ENCODE data around the gene KIAA1755. TPM values are rescaled to one million over a fixed set of nuclear protein-coding genes. Genes with fewer than 3 reads are reported as not detected.

KIAA1755 gene
- total and polyA plus RNA-seq, 11 donors, result 2.1 to 6.7 (median 3.5) TPM

DNA sequence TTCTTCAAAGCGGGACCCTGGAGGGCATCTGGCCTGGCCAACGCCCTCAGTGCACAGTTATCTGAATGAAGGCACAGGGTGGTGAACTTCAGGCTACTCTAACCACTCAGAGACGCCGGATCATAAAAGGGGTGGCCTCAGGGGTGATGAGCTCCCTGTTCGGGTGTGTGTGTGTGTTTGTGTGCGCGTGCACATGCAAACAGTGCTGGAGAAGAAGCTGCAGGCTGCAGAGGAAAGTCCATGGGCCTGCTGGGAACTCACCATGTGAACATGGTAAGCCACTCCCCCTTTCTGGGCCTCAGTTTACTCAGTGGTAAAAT, 42.0 kb downstream of the KIAA1755 start:
- no peak for TF ChIP-seq CTCF (IDR thresholded peaks at IDR 0.05)
- TF ChIP-seq POLR2A (IDR thresholded peaks at IDR 0.05), result no peak
- H3K4me1 ChIP-seq, result peaks cover 0 to 16% (median 7%) of the 10 kb centered on the region in 12 donors
- H3K36me3 ChIP-seq, result peaks cover 0 to 6% (median 0%) of the 10 kb centered on the region in 9 donors
- H3K9me3 ChIP-seq, result no peaks in the 10 kb centered on the region
- intact Hi-C loops (cut with DNase I), result loop anchor here in 3 of 10 donors (2.0 to 5.0 kb wide), 2 partner anchors 51 to 158 kb away; partner anchors contain the start of gene TGM2 (in 2 of the 3)
- 72 to 94% (median 90%) methylated on average over 6 to 7 of the region's 7 CpGs for WGBS, 4 donors
- ATAC-seq (no peak), DNase-seq (peak in 1 of 5 donors; percentile 9)
- no peak overlapping the region for H3K4me3 ChIP-seq
- no peaks in the 10 kb centered on the region for H3K27me3 ChIP-seq
- peak overlapping the region in 5 of 12 donors; percentile 14 to 57 (median 30) for H3K27ac ChIP-seq

GRCh38 chr20:38217791-38218565, 42.6 kb downstream of the KIAA1755 start:
- Histone ChIP-seq H3K9me3 (no peaks in the 10 kb centered on the region), H3K4me1 (peaks cover 0 to 18% (median 7%) of the 10 kb centered on the region in 12 donors), H3K27me3 (no peaks in the 10 kb centered on the region), H3K27ac (peak overlapping the region in 7 of 12 donors; percentile 17 to 66 (median 52)), H3K4me3 (no peak overlapping the region), H3K36me3 (peaks cover 0 to 2% (median 0%) of the 10 kb centered on the region in 9 donors)
- intact Hi-C loops (cut with DNase I), result loop anchor here in 3 of 10 donors (2.0 to 5.0 kb wide), 2 partner anchors 51 to 157 kb away; partner anchors contain the start of gene TGM2 (in 2 of the 3)
- DNase-seq, result peak in 4 of 5 donors; percentile 46 to 80 (median 68)
- 55 to 71% (median 59%) methylated on average over 15 of the region's 15 CpGs for WGBS, 4 donors
- TF ChIP-seq CTCF (IDR thresholded peaks at IDR 0.05), result no peak
- TF ChIP-seq POLR2A (IDR thresholded peaks at IDR 0.05), result no peak
- peak in 3 of 4 donors; percentile 56 to 79 (median 57) for ATAC-seq

GRCh38 chr20:38216746-38217595, 43.6 kb downstream of the KIAA1755 start:
- no peak for ATAC-seq
- peak in 1 of 5 donors; percentile 29 for DNase-seq
- 88 to 93% (median 92%) methylated on average over 11 to 24 of the region's 24 CpGs for WGBS, 4 donors
- intact Hi-C loops (cut with DNase I), result loop anchor here in 2 of 10 donors (5.0 kb wide), 1 partner anchor 50 kb away; the partner anchor contains the start of gene TGM2 (in 2 of the 2)
- peak overlapping the region in 9 of 12 donors; percentile 22 to 66 (median 51) for H3K27ac ChIP-seq
- H3K27me3 ChIP-seq, result no peaks in the 10 kb centered on the region
- no peak overlapping the region for H3K4me3 ChIP-seq
- no peaks in the 10 kb centered on the region for H3K9me3 ChIP-seq
- no peaks in the 10 kb centered on the region for H3K36me3 ChIP-seq
- TF ChIP-seq POLR2A (IDR thresholded peaks at IDR 0.05), result no peak
- no peak for TF ChIP-seq CTCF (IDR thresholded peaks at IDR 0.05)
- H3K4me1 ChIP-seq, result peaks cover 0 to 28% (median 7%) of the 10 kb centered on the region in 12 donors

Measured in heart left ventricle (tissue), 16 donors.